ENCODE results near the gene COL6A1.

DNA sequence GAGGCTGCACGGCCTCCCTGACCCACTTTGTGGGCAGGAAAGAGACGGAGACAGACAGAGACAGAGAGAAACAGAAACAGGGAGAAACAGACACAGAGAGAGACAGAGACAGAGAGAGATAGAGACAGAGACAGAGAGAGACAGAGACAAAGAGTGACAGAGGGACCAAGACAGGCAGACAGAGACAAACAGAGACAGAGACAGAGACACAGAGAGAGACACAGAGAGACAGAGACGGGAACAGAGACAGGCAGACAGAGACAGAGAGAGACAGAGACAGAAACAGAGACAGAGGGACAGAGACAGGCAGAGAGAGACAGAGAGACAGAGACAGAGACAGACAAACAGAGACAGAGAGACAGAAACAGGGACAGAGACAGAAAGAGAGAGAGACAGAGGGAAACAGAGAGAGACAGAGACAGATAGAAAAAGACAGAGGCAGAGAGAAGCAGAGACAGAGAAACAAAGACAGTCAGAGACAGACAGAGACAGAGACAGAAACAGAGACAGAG, 3.1 kb downstream of the COL6A1 start:
- TF ChIP-seq, protein P1, sequence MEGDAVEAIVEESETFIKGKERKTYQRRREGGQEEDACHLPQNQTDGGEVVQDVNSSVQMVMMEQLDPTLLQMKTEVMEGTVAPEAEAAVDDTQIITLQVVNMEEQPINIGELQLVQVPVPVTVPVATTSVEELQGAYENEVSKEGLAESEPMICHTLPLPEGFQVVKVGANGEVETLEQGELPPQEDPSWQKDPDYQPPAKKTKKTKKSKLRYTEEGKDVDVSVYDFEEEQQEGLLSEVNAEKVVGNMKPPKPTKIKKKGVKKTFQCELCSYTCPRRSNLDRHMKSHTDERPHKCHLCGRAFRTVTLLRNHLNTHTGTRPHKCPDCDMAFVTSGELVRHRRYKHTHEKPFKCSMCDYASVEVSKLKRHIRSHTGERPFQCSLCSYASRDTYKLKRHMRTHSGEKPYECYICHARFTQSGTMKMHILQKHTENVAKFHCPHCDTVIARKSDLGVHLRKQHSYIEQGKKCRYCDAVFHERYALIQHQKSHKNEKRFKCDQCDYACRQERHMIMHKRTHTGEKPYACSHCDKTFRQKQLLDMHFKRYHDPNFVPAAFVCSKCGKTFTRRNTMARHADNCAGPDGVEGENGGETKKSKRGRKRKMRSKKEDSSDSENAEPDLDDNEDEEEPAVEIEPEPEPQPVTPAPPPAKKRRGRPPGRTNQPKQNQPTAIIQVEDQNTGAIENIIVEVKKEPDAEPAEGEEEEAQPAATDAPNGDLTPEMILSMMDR (IDR thresholded peaks at IDR 0.05): no peak
- no peak for TF ChIP-seq POLR2A (IDR thresholded peaks at IDR 0.05)
